GM18870 (cell line): ENCODE results near the gene YPEL5.

Experiments
- ATAC-seq: cut with Tn5 transposase; IDR thresholded peaks from one replicate; pipeline ENCODE4 v1.9.1; 2021; ENCODE audit warnings: moderate library complexity; ENCODE audit not compliant: unreplicated experiment

The YPEL5 gene

DNA sequence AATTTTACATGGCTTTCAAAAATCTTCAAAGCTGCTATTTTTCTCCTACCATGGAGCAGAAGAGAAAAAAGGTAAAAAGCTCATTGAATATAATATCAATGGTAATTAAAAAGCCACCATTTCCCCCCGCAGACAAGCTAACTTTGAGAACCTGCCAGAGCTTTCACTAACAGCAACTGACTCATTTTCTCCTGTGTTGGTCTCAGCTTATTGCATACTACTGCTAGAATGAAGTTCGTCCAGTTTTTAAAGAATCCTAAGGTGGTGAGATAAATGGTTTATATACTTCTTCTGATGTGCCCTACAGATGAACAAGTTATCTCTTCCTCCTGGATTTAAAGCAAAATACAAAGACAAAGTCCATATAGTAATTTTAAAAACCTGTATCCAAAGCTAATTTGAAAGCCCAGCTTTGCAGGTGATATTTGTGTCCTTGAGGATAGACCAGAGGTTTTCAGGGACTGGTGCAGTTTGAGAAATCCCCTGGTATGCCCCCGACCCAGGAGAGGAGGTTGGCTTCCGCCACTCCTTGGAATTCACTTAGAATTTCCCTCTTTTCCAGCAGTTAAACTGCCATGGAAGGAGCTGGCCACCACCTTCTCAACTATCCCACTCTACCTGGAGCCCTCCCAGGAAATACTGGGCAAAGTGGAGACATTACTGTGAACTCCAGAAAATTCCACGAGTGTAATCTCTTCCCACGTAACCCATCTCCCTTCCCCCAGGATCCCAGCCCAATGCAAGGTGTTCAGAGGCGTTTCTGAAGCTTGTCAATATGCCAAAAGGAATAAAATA, 17.5 kb downstream of the YPEL5 start:
- ATAC-seq, result no peak

DNA sequence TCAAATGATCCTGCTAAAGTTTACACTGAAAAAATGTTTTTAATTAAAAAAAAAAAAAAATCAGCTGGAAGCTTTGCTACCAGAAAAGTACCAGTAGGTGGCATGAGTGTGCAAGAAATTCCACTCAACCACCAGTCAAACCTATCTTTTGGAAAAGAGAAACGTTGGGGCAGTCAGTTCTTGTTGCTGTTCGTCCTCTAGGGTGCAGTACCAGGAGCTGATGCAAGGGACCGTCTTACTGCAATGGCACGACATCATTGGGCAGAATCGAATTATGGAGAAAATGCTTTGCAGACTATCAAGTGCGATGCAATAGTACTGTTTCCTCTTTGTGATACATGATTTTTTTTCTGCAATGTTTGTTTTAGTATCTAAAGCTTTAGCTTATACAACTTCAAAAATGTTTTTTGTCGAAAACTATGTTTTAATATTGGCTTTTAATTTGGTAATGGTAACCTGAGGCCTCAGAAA, 18.3 kb downstream of the YPEL5 start:
- peak; percentile 73 for ATAC-seq

DNA sequence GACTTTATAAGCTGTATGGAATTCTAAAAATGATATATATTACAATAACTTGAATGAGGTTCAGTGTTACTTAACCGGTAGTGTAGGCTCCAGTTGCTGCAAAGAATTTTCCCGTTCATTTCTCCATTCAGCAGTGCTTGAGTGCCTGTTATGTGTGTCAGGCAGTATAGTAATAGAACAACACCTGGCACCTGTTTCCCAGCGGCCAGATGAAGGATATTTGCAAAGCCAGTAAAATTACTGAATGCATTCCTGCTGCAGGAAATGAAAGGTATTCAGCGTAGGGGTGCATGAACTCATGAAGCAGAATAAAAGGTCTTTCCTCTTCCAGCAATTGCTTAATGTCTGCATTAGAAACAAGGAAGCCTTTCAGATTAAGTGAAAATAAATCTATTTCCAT, 18.8 kb downstream of the YPEL5 start:
- no peak for ATAC-seq

DNA sequence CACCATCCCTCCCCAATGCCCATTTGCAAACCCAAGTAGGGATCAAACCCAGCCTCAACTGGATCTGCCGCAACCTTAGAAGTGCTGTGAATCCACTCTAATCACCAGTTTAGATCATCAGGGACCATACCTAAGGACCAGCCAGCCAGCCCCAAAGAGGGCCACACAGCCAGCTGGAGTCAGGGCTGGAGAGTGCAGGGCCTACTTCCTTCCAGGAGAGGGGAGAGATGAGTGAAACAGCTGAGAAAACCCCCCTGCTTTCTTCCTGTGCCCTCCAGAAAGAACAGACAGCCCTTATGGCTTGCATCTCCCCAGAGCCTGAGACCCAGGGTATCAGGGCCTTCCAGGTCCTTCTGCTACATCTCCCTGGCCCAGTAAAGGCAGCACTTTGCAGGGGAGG, 25.8 kb downstream of the YPEL5 start:
- ATAC-seq, result no peak

DNA sequence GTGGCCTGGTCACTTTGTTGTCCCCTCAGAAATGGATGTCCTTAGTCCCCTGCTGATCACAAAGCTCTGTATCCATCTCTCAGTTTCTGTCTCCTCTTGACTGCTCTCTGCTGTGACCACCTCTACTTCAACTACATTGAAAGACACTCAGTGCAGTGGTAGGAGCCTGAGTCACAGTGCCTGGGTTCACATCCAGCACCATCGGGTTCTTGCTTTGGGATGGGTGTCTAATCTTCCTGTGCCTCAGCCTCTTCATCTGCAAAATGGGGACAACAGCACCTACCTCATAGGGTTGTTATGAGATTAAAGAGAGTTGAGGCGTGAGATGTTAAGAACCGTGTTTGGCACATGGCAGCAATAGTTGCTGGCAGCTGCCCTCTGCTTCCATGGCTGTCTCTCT, 30.6 kb downstream of the YPEL5 start:
- no peak for ATAC-seq

DNA sequence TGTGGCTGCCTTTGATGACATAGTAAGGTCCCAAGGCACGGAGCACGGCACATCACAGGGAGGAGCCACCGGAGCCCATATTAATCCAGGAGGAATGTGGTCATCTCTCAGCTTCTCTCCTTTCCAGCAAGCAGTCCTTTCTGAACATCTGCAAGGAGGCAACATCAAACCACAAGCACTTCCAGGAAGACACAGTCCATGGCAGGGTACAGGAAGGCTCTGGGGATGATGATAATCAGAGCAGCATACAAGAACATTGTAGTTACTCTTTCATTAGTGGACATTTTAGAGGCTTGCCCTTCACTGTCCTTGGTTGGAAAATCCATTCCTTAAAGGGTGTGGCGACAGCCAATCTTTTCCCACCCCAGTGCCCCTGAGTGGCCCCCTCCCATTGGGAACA, 31.1 kb downstream of the YPEL5 start:
- ATAC-seq, result no peak

DNA sequence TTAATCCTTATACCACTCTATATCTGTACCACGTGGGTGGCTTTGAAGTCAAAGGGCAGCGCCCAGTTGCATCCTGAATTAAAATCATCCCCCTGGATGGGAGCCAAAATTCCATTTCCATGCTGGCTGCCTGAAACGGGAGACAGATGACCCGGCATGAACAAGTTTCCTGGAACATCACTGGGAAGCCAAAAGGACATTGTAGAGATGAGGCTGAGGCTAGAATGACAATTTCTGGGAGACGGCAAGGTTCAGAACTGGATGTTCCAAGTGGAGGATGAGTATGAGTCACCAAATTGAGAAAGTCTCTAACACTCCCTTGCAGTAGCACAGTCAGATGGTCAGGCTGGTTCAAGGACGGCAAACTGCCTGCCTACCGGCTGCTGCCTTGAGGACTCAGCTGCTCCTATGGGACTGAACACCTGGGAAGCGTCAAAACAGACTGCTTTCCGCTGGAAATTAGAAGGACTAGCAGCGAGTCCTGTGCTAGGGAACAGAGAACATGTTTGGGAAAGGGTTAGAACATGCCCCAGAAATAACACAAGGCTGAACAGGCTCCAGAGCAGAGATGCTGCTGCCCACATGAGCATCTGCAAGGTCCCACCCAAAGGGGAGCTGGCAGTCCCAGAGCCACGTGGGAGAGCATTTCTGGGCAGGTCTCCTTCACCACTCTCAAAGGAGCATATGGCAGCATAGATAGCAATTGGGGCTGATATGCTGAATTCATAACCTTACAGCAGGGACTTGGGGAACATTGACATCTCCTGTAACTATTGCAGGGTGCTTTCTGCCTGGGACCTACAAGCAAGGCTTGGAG, 32.0 kb downstream of the YPEL5 start:
- no peak for ATAC-seq

DNA sequence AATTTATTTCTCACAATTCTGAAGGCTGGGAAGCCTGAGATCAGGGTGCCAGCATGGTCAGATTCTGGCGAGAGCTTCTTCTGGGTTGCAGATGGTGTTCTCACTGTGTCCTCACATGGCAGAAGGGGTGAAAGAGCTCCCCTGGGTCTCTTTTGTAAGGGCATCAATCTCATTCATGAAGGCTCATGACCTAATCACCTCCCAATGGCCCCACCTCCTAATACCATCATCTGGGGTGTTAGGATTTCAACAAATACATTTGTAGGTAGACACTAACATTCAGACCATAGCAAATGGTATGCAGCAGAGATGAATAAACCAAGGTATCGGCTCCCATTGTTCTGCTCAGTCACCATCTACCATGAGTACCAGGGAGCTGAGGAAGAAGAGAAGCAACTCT, 32.7 kb downstream of the YPEL5 start:
- ATAC-seq, result no peak

DNA sequence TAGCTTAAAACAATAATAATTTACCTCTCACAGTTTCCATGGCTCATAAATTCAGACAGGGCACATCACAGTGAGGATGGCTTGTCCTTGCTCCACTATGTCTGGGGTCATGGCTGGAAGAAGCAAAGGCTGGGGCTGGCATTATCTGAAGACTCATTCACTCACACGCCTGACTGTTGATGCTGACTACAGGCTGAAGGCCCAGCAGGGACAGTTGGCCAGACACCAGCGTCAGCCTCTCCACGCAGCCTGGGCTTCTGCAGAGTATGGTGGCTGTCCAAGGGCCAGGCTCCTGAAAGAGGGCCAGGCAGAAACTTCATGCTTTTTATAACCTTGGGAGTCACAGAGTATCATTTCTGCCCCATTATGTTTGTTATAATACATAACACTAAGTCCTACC, 33.4 kb downstream of the YPEL5 start:
- ATAC-seq, result no peak

DNA sequence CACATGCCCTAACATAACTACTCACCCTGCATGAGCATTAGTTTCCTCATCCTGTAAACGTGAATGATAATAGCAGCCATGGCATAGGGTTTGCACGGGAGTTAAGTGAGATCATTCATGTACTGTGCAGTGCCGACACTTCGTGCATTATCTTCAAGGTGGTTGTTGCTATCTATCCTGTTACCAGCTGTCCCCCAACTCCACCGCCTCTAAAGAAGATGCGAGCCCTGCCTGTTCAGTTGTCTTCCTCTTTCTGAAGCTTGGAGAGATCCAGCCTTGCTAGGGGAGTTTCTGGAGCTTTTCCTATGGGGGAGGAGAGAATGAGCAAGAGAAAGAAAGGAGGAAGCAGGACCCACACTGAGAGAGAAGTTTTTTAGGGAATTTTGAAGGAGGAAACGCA, 34.4 kb downstream of the YPEL5 start:
- no peak for ATAC-seq

DNA sequence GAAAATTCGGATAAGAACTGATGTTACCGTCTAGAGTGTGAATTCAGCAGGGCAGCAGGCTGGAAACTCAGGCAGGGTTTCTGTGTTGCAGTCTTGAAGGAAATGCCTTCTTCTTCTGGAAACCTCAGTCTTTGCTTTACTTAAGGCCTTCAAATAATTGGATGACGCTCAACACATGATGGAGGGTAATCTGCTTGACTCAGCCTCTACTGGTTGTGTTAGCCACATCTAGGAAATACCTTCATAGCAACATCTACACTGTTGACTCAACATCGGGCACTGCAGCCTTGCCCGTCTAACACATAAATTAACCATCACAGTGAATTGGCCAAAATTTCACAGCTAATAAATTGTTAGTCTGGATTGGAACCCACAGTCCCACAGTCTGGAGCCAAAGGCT, 37.2 kb downstream of the YPEL5 start:
- ATAC-seq, result no peak

DNA sequence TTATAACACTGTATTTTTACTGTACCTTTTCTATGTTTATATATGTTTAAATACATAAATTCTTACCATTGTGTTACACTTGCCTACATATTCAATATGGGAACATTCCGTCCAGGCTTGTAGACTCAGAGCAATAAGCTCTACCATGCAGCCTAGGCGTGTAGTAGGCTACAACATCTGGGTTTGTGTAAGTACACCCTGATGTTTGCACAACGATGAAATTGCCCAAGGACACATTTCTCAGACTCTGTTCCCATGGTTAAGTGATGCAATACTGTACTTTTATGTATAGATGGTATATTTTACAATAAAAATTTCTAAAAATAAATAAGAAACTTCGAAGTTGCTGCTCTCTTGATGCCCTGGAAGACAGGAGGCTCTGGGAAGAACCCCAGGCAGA, 38.4 kb downstream of the YPEL5 start:
- no peak for ATAC-seq

DNA sequence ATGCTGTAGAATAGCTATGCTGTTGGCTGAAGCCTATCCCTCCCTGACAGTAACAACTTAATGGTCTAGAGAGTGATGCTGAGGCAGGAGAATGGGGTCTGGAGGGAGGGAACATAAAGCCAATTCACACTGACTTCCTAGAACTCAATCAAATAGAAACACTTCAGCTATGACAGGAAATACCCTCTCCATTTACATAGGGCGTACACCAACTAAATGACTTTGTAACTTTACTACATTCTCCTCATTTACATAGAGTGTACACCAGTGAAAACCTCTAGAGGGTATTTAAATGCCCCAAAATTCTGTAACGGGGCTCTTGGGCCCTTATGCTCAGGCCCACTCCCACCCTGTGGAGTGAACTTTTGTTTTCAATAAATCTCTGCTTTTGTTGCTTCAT, 41.5 kb downstream of the YPEL5 start:
- ATAC-seq, result no peak

DNA sequence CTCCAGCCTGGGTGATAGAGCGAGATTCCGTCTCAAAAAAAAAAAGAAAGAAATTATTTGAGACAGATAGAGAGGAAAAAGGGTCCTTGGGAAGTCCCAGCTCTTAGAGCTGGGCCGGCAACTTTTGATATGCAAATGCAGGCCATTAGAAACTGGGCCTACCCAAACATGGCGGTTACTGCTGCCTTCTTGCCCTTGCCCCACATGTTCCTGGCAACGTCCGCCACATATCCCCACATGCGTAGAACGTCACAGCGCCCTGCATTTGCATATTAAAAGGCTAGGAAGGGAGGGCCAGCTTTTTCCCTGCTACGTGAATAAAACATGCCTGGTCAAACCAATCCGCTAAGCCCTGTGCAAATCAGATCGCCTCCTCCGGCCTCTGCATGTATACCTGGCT, 43.8 kb downstream of the YPEL5 start:
- no peak for ATAC-seq

DNA sequence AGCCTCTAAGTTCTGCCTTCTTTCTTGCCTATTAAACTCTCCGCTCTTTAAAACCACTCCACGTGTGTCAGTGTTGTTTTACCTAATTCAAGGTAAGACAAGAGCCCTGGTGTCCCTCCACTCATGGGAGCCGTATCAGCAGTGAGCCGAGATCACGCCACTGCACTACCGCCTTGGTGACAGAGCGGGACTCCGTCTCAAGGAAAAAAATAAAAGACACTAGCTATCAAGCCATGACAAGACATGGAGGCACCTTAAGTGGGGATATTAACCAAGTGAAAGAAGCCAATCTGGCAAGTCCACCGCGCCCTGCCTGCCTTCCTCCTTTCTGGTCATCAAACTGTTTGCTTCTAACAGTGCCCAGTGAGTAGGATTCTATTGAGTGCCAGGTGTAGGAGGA, 44.3 kb downstream of the YPEL5 start:
- ATAC-seq, result no peak

DNA sequence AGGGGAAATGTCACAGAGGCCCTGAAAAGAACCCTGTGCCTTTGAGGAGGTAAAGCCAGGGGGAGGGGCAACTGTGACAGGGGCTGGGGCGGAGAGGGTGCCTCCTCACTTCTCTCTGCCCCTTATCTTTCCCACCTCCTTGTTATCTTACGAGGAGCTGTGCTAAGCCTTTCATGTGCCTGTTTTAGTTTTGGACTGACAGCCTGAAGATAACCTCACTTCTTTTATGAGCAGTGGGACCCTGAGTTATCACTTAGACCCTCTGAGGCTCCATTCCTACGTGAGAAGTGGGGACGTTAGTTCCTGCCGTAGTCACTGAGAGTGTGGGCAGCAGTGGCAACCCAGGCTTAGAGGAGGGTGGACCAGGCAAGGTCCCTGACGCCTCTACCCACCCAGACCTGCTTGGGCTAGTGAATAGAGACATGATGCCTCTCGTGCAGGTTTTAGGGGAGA, 45.0 kb downstream of the YPEL5 start:
- no peak for ATAC-seq

DNA sequence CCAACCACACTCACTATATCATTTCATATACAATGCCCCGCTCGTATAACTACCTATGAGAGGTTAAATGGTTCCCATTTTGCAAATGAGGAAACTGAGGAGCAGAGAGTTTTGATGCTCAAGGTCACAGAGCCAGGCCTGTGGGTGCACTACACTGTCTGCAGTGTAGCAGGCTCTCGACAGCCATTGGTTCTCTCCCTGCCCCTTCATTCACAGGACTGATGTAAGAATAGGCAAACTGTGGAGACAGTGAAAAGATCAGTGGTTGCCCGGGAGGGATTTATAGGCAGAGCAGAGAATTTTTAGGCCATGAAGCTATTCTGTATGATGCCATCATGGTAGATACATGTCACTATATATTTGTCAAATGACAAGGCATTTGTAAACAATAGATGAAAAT, 45.5 kb downstream of the YPEL5 start:
- ATAC-seq, result no peak

DNA sequence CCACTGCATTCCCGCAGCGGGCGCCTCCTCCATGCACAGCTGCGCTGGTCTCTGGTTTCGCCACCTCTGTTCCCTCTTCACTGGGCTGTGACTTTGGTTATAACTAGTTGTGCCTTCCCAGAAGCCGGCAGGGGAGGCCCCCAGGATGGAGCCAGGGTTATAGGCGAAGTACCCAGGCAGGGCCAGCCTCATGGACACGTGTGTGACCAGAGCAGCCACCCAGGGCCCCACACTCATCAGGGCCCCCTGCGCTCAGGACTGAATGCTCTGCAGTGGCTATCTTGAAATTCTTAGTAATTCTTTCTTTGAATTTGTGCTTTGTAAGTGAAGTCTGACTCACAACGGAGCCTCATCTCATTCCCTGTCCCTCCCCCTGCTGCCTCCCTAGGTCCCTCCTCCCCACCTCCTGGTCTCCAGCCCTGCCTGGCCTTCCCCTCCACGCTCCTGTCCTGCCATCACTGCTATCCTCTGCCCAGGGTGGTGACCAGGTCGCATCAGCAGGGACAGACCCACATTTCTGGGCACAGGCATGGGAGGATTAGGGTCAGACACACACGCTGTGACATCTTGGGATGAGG, 46.4 kb downstream of the YPEL5 start:
- no peak for ATAC-seq

DNA sequence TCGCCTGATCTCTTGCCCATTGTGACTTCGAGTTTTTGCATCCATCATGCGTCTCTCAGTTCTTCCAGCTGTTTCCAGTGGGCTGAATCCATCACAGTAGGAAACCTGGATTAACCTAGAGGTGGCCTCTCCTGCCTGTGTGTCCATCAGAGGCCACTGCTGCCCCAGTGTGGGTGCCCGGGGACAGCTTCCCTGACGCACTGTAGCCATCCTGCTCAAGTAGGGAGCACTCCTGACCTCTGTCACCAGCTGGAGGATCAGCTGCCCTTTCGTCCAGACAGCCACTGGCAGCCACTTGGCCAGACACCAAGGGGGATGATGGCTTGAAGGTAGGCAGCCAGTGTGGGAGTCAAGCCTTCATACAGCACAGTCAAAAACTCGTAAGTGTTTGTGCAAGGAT, 47.6 kb downstream of the YPEL5 start:
- ATAC-seq, result no peak

DNA sequence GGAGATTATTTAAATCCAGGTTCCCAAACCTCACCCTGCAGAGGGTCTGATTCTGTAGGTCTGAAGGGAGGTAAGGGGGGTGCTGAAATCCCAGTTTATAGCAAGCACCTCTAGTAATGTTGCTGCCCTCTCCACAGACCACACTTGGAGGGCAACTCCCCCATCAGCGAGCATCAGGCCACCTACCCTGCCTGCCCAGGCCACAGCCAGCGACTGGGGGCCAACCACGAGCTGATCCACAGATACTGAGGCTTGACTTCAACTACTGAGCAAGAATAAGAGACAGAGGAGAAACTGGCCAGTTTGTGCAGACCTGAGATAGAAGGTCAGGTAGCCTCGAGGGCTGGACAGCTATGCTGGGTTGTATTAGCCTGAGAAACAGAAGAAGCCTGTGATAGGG, 48.2 kb downstream of the YPEL5 start:
- no peak for ATAC-seq

DNA sequence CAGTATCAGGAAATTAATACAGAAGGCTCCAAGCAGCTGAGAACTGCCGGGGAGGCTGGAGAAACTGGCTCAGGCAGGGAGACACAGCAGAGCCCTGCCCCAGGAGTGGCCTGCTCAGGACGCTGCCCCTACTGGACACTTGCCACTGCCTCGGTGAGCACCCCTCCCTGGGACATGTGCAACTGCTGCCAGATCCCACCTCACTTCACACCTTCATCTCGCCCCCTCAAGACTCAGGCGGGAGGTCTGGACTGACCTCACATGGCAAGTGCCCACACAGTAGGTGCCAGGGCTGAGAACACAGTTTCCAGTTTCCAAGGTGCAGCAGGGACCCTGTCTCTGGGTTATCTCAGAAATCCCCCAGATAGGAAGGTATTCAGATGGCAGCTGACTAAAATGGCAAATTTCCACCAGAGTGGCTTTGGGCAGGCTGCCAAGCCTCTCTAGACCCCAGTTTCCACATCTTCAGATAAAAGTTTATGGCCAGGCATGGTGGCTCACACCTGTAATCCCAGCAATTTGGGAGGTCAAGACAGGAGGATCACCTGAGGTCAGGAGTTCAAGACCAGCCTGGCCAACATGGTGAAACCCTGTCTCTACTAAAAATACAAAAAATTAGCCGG, 50.9 kb downstream of the YPEL5 start:
- no peak for ATAC-seq
